Pancreas (tissue), 10 donors: ENCODE results near the gene IER3. TPM values are rescaled to one million over a fixed set of nuclear protein-coding genes. Genes with fewer than 3 reads are reported as not detected.
A peak's percentile ranks its signal among the peaks of the same experiment; 100 is the strongest.

Experiments used
- ATAC-seq, 4 donors: fragments of 200-7000 bp; cut with Tn5 transposase; one replicate each; pipeline versions ENCODE4 v1.8.0 to v1.9.1; 2020; ENCODE audit warnings: mild to moderate bottlenecking in 4 of 4, moderate library complexity in 4 of 4
- DNase-seq, 6 donors: peaks; one replicate each; pipeline ENCODE4 v3.0.0-alpha.2; 2020
- FAIRE-seq: peaks from 2 replicates; lab custom pipeline; 2012; peaks lifted over from hg19 to GRCh38; lab: Jason Lieb, UNC
- H3K27ac ChIP-seq, 4 donors: fragments of 200-600 bp; sonication (generic); 1 replicate in 3 of 4; 2 replicates in 1 of 4; pipeline versions ENCODE4 v1.5.0 to v1.8.0; 2020
- H3K27me3 ChIP-seq, 4 donors: fragments of 200-600 bp; one replicate each; pipeline ENCODE4 v1.8.0; 2021
- H3K36me3 ChIP-seq, 3 donors: fragments of 200-600 bp; sonication (generic) in 1 of 3; one replicate each; pipeline versions ENCODE4 v1.5.0 to v1.8.0; 2020 to 2021
- H3K4me1 ChIP-seq, 3 donors: fragments of 200-600 bp; one replicate each; pipeline ENCODE4 v1.8.0; 2021
- H3K4me3 ChIP-seq, 4 donors: fragments of 200-600 bp; sonication (generic) in 2 of 4; one replicate each; pipeline versions ENCODE4 v1.5.0 to v1.8.0; 2020 to 2021
- H3K9me3 ChIP-seq, 4 donors: fragments of 200-600 bp; one replicate each; pipeline ENCODE4 v1.8.0; 2021
- CTCF ChIP-seq, 4 donors: fragments of 200-600 bp; sonication (generic) in 3 of 4; IDR thresholded peaks; one replicate each; pipeline versions ENCODE4 v1.5.0 to v1.8.0; 2021; ENCODE audit warnings: antibody characterized with exemption in 4 of 4
- WGBS, 2 donors: extraction: QIAGEN DNeasy Blood & Tissue Kit; methylation state at CpG; one replicate each; pipeline ENCODE4 v1.1.7; 2013; 5-methylcytosine and 5-hydroxymethylcytosine counted together
- intact Hi-C, 3 donors: fragments of 100-400 bp; cut with DNase I; formaldehyde crosslinking; loops; one replicate each; pipeline versions ENCODE4 v1.11.1 to v1.14.2; 2022
- polyA plus RNA-seq, 2 donors: library from polyadenylated mRNA; stranded (reverse); fragments of 200-250 nt; gene quantifications; one replicate each; pipeline ENCODE4 v1.2.3, GENCODE V29; 2013
- total RNA-seq, 6 donors: library from RNA; stranded (reverse); fragmentation: NEBNext Ultra II Directional in 4 of 6; extraction: Animal tissue kit (Norgen Biotek cat#: 25700) in 4 of 6; gene quantifications; one replicate each; pipeline versions ENCODE4 v1.2.1 to v1.2.4, GENCODE V29; 2021 to 2023
- donor health status: healthy with polysubstance abuse.
- donor health status: DM: no; HTN: no; CAD: no; lungs with moderate emphysema.
- donor health status: DM: no; HTN: no; CAD: no.
- donor health status: control.
- donor health status: control.
- donor health status: Bipolar disorder and iron deficiency.
- donor health status: DM: yes; HTN: yes; CAD: no.
- donor health status: DM: no; HTN: no; CAD: no.
- donor health status: DM: no; HTN: no; CAD: no.
- donor health status: DM: yes; HTN: yes; CAD: no.

Gene IER3
- total and polyA plus RNA-seq, 8 donors, result 23.0 to 174 (median 48.8) TPM

GRCh38 chr6:30776390-30777154 lies 32.2 kb upstream of the IER3 start:
- no peaks in the 10 kb centered on the region for H3K36me3 ChIP-seq
- ATAC-seq (no peak), FAIRE-seq (no peak), DNase-seq (no peak)
- peaks cover 23 to 40% (median 27%) of the 10 kb centered on the region in 3 donors for H3K4me1 ChIP-seq
- H3K27me3 ChIP-seq, result no peaks in the 10 kb centered on the region
- WGBS, 2 donors, result 87 to 99% methylated on average over 5 of the region's 5 CpGs
- no peaks in the 10 kb centered on the region for H3K9me3 ChIP-seq
- H3K27ac ChIP-seq, result no peak overlapping the region
- TF ChIP-seq CTCF (IDR thresholded peaks at IDR 0.05), result no peak
- intact Hi-C loops, result no loop called here
- H3K4me3 ChIP-seq, result no peak overlapping the region

- intact Hi-C loops, result no loop called here
- Histone ChIP-seq H3K36me3 (no peaks in the 10 kb centered on the region), H3K27ac (no peak overlapping the region), H3K9me3 (no peaks in the 10 kb centered on the region), H3K27me3 (no peaks in the 10 kb centered on the region), H3K4me1 (peaks cover 14 to 27% (median 17%) of the 10 kb centered on the region in 3 donors), H3K4me3 (no peak overlapping the region)
- no peak for FAIRE-seq
- no peak for DNase-seq
- TF ChIP-seq CTCF (IDR thresholded peaks at IDR 0.05), result no peak
- no peak for ATAC-seq
- 78 to 89% methylated on average over 2 of the region's 2 CpGs for WGBS, 2 donors
Observed at GRCh38 chr6:30775104-30775503, 30.8 kb upstream of the IER3 start.

GRCh38 chr6:30774701-30775100 lies 30.4 kb upstream of the IER3 start:
- Histone ChIP-seq H3K27me3 (no peaks in the 10 kb centered on the region), H3K4me1 (peaks cover 11 to 23% (median 15%) of the 10 kb centered on the region in 3 donors), H3K4me3 (no peak overlapping the region), H3K9me3 (no peaks in the 10 kb centered on the region), H3K36me3 (no peaks in the 10 kb centered on the region), H3K27ac (no peak overlapping the region)
- peak in 1 of 4 donors; percentile 17 for ATAC-seq
- no peak for DNase-seq
- FAIRE-seq, result no peak
- intact Hi-C loops, result no loop called here
- TF ChIP-seq CTCF (IDR thresholded peaks at IDR 0.05), result no peak
- WGBS, 2 donors, result 59 to 72% methylated on average over 8 of the region's 8 CpGs

GRCh38 chr6:30770592-30770991 lies 26.2 kb upstream of the IER3 start:
- WGBS, 2 donors, result 79 to 87% methylated on average over 3 of the region's 3 CpGs
- no peaks in the 10 kb centered on the region for H3K9me3 ChIP-seq
- intact Hi-C loops, result no loop called here
- H3K36me3 ChIP-seq, result no peaks in the 10 kb centered on the region
- no peaks in the 10 kb centered on the region for H3K27me3 ChIP-seq
- FAIRE-seq, result no peak
- peak overlapping the region in 2 of 4 donors; percentile 72 to 81 for H3K27ac ChIP-seq
- no peak overlapping the region for H3K4me3 ChIP-seq
- no peak for ATAC-seq
- TF ChIP-seq CTCF (IDR thresholded peaks at IDR 0.05), result no peak
- H3K4me1 ChIP-seq, result peaks cover 0 to 14% (median 0%) of the 10 kb centered on the region in 3 donors
- no peak for DNase-seq
